WTC11 (cell line): Measurements from ENCODE around the gene MBNL1. TPM values are rescaled to one million over a fixed set of nuclear protein-coding genes. Genes with fewer than 3 reads are reported as not detected.

Experiments
- ATAC-seq: fragments of 200-7000 bp; cut with Tn5 transposase; 2 replicates; pipeline ENCODE4 v1.10.0; 2021; ENCODE audit warnings: mild to moderate bottlenecking, moderate library complexity
- CTCF ChIA-PET: fragments of 300-600 bp; sonication (Branson Sonifier 250); formaldehyde crosslinking; loops from one replicate; lab custom pipeline; 2021; ENCODE audit warnings: antibody characterized with exemption; lab: Charles Lee
- POLR2A ChIA-PET: fragments of 350-600 bp; sonication (Branson Sonifier 250); formaldehyde crosslinking; loops from one replicate; lab custom pipeline; 2021; ENCODE audit warnings: antibody characterized with exemption; lab: Charles Lee
- DNase-seq: peaks from one replicate; pipeline ENCODE4 v3.0.0; 2021; ENCODE audit warnings: low spot score
- H3K27ac Mint-ChIP-seq: 2 replicates; pipeline ENCODE4 v1.8.0; 2021; ENCODE audit warnings: mixed read lengths
- H3K27me3 Mint-ChIP-seq: 2 replicates; pipeline ENCODE4 v1.8.0; 2021; ENCODE audit warnings: low read depth, mild to moderate bottlenecking, moderate library complexity, mixed read lengths
- H3K36me3 Mint-ChIP-seq: 2 replicates; pipeline ENCODE4 v1.8.0; 2021; ENCODE audit warnings: mixed read lengths
- H3K4me1 Mint-ChIP-seq: 2 replicates; pipeline ENCODE4 v1.8.0; 2022; ENCODE audit warnings: mixed read lengths
- H3K4me3 Mint-ChIP-seq: 2 replicates; pipeline ENCODE4 v1.8.0; 2021; ENCODE audit warnings: mild to moderate bottlenecking, moderate library complexity, mixed read lengths
- H3K9me3 Mint-ChIP-seq: 2 replicates; pipeline ENCODE4 v1.8.0; 2021; ENCODE audit warnings: mixed read lengths
- ATF1 ChIP-seq: sonication (generic); formaldehyde crosslinking; IDR thresholded peaks from 2 replicates; pipeline ENCODE4 v1.8.1; 2023; ENCODE audit warnings: mild to moderate bottlenecking, moderate library complexity, missing genetic modification reagents
- ATF3 ChIP-seq: sonication (generic); formaldehyde crosslinking; conservative IDR thresholded peaks from 2 replicates; pipeline ENCODE4 v1.8.1; 2022; ENCODE audit warnings: mild to moderate bottlenecking, missing genetic modification reagents
- E2F1 ChIP-seq: sonication (generic); formaldehyde crosslinking; IDR thresholded peaks from 2 replicates; pipeline ENCODE4 v1.8.0; 2022; ENCODE audit warnings: mild to moderate bottlenecking, missing genetic modification reagents
- EMX1 ChIP-seq: fragments of 250-450 bp; sonication (Bioruptor Pico); IDR thresholded peaks from 2 replicates; pipeline ENCODE4 v1.8.0; 2021; ENCODE audit warnings: mild to moderate bottlenecking
- ERG ChIP-seq: fragments of 250-450 bp; sonication (Bioruptor Pico); IDR thresholded peaks from 2 replicates; pipeline ENCODE4 v1.8.0; 2021; ENCODE audit warnings: mild to moderate bottlenecking
- FOXJ3 ChIP-seq: sonication (generic); formaldehyde crosslinking; IDR thresholded peaks from 2 replicates; pipeline ENCODE4 v1.9.0; 2021; ENCODE audit warnings: missing genetic modification reagents, mild to moderate bottlenecking, borderline replicate concordance
- FOXP1 ChIP-seq: sonication (generic); formaldehyde crosslinking; IDR thresholded peaks from 2 replicates; pipeline ENCODE4 v1.8.0; 2022; ENCODE audit warnings: missing genetic modification reagents, mild to moderate bottlenecking, moderate library complexity, borderline replicate concordance
- GTF2I ChIP-seq: fragments of 250-450 bp; sonication (Bioruptor Pico); conservative IDR thresholded peaks from 2 replicates; pipeline ENCODE4 v1.4.0; 2021; ENCODE audit warnings: mild to moderate bottlenecking
- HMGA2 ChIP-seq: fragments of 250-450 bp; sonication (Bioruptor Pico); IDR thresholded peaks from 2 replicates; pipeline ENCODE4 v1.4.0; 2021; ENCODE audit warnings: mild to moderate bottlenecking, moderate library complexity
- MXD4 ChIP-seq: fragments of 250-450 bp; sonication (Bioruptor Pico); IDR thresholded peaks from 2 replicates; pipeline ENCODE4 v1.8.0; 2021; ENCODE audit warnings: mild to moderate bottlenecking, moderate library complexity, borderline replicate concordance
- OVOL2 ChIP-seq: fragments of 250-450 bp; sonication (Bioruptor Pico); IDR thresholded peaks from 2 replicates; pipeline ENCODE4 v1.9.0; 2021; ENCODE audit warnings: mild to moderate bottlenecking, borderline replicate concordance
- STAT6 ChIP-seq: sonication (generic); formaldehyde crosslinking; conservative IDR thresholded peaks from 2 replicates; pipeline ENCODE4 v1.8.1; 2023; ENCODE audit warnings: mild to moderate bottlenecking, low read depth, missing genetic modification reagents, moderate library complexity
- TCF7 ChIP-seq: sonication (generic); formaldehyde crosslinking; IDR thresholded peaks from 2 replicates; pipeline ENCODE4 v1.8.0; 2022; ENCODE audit warnings: mild to moderate bottlenecking, low read depth, missing genetic modification reagents, moderate library complexity
- USF1 ChIP-seq: sonication (generic); formaldehyde crosslinking; IDR thresholded peaks from 2 replicates; pipeline ENCODE4 v1.8.0; 2022; ENCODE audit warnings: mild to moderate bottlenecking, missing genetic modification reagents
- ZBTB21 ChIP-seq: sonication (generic); formaldehyde crosslinking; IDR thresholded peaks from 2 replicates; pipeline ENCODE4 v1.8.1; 2023; ENCODE audit warnings: mild to moderate bottlenecking, missing genetic modification reagents, borderline replicate concordance
- ZNF317 ChIP-seq: sonication (generic); formaldehyde crosslinking; IDR thresholded peaks from 2 replicates; pipeline ENCODE4 v1.8.1; 2023; ENCODE audit warnings: low read depth, mild to moderate bottlenecking, moderate library complexity, missing genetic modification reagents, borderline replicate concordance
- ZNF396 ChIP-seq: fragments of 250-450 bp; sonication (Bioruptor Pico); IDR thresholded peaks from 2 replicates; pipeline ENCODE4 v1.8.0; 2021; ENCODE audit warnings: mild to moderate bottlenecking, moderate library complexity, borderline replicate concordance
- total RNA-seq: library from RNA; stranded (reverse); gene quantifications from 3 replicates; pipeline ENCODE4 v1.2.3, GENCODE V29; 2021

Gene MBNL1
- total RNA-seq, 1 experiment from 2014 or later: 20.4 TPM

GRCh38 chr3:152380043-152380442 lies 111.3 kb downstream of the MBNL1 start (continued):
- TF ChIP-seq E2F1 (CRISPR knock-in tag) (no peak), FOXJ3 (CRISPR knock-in tag) (no peak), FOXP1 (CRISPR knock-in tag) (no peak), HMGA2 (CRISPR knock-in tag) (no peak), OVOL2 (CRISPR knock-in tag) (no peak), ZNF396 (CRISPR knock-in tag) (no peak), STAT6 (CRISPR knock-in tag) (no peak)
- TF ChIP-seq, all 79 proteins: peak for 0

GRCh38 chr3:152381881-152382295 lies 113.2 kb downstream of the MBNL1 start:
- Mint-ChIP-seq H3K4me3 (no peak overlapping the region), H3K4me1 (peaks cover 52% of the 10 kb centered on the region), H3K36me3 (no peaks in the 10 kb centered on the region), H3K9me3 (no peaks in the 10 kb centered on the region), H3K27ac (no peak overlapping the region), H3K27me3 (no peaks in the 10 kb centered on the region)
- CTCF ChIA-PET: no interaction called here
- ATAC-seq: no peak
- TF ChIP-seq ATF3 (CRISPR knock-in tag) (no peak), ATF1 (no peak), ZNF396 (CRISPR knock-in tag) (no peak), MXD4 (no peak), USF1 (CRISPR knock-in tag) (no peak), GTF2I (CRISPR knock-in tag) (no peak), FOXP1 (CRISPR knock-in tag) (no peak), TCF7 (CRISPR knock-in tag) (no peak), ERG (CRISPR knock-in tag) (no peak), ZNF317 (CRISPR knock-in tag) (no peak), EMX1 (CRISPR knock-in tag) (no peak), ZBTB21 (CRISPR knock-in tag) (no peak), HMGA2 (CRISPR knock-in tag) (no peak)
- no peak for DNase-seq
- POLR2A ChIA-PET: no interaction called here
